GDM1 (cell line): ENCODE data around the gene MLANA.

Source experiments
- DNase-seq: peaks from one replicate; lab custom pipeline; 2025; lab: John Stamatoyannopoulos, UW

Gene MLANA

DNA sequence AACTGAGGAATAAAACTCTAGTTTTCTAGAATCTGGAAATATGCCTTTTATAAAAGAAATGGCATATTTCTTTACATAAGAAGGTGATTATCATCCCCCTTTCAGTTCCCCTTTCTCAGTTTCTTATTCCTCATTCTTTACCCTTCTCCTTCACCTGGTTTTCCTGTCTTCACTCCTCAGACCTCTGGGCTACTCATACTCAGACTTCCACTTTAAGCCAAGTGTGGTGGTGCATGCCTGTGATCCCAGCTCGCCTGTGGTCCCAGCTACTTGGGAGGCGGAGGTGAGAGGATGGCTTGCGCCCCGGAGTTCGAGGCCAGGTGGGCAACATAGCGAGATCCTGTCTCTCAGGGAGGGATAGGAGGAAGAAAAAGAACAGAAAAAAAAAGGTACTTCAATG lies 67.6 kb downstream of the MLANA start:
- DNase-seq, result no peak
